ENCODE measurements around the gene MRPL21.

MRPL21 gene

DNA sequence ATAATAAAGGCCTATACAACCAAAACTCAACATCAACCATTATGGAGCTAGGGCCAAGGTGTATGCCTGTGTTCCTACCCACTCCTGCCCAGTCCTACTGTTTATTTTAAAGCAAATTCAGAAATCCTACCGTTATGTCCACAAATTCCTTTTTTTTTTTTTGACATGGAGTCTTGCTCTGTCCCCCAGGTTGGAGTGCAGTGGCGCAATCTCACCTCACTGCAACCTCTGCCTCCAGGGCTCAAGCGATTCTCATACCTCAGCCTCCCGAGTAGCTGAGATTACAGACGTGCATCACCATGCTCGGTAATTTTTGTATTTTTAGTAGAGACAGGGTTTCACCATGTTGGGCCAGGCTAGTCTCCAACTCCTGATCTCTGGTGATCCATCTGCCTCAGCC lies 58.8 kb downstream of the MRPL21 start:
- Histone ChIP-seq H3K27me3 (ENCODE audit: control insufficient read depth, low read length) (peaks cover 48% of the 10 kb centered on the region), H3K9me3 (ENCODE audit: control insufficient read depth, insufficient read depth, low read length) (no peaks in the 10 kb centered on the region), H3K36me3 (ENCODE audit: control insufficient read depth, low read length) (no peaks in the 10 kb centered on the region), H3K4me3 (ENCODE audit: low read length) (no peak overlapping the region), H3K9me2 (replicated peaks; ENCODE audit: control insufficient read depth, low read length) (no peaks in the 10 kb centered on the region), H3F3A (ENCODE audit: control insufficient read depth, insufficient read depth) (peaks cover 8% of the 10 kb centered on the region), H3K79me2 (ENCODE audit: control insufficient read depth, low read length) (no peaks in the 10 kb centered on the region), H3K4me1 (ENCODE audit: control insufficient read depth, low read length) (peaks cover 42% of the 10 kb centered on the region), H4K20me1 (ENCODE audit: control insufficient read depth, insufficient read depth, low read depth, low read length) (no peaks in the 10 kb centered on the region), H3K27ac (ENCODE audit: low read depth, low read length) (no peak overlapping the region), H3K4me2 (ENCODE audit: low read length) (no peak overlapping the region)
- TF ChIP-seq, protein P1, sequence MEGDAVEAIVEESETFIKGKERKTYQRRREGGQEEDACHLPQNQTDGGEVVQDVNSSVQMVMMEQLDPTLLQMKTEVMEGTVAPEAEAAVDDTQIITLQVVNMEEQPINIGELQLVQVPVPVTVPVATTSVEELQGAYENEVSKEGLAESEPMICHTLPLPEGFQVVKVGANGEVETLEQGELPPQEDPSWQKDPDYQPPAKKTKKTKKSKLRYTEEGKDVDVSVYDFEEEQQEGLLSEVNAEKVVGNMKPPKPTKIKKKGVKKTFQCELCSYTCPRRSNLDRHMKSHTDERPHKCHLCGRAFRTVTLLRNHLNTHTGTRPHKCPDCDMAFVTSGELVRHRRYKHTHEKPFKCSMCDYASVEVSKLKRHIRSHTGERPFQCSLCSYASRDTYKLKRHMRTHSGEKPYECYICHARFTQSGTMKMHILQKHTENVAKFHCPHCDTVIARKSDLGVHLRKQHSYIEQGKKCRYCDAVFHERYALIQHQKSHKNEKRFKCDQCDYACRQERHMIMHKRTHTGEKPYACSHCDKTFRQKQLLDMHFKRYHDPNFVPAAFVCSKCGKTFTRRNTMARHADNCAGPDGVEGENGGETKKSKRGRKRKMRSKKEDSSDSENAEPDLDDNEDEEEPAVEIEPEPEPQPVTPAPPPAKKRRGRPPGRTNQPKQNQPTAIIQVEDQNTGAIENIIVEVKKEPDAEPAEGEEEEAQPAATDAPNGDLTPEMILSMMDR (IDR thresholded peaks at IDR 0.05; ENCODE audit: low read depth, low read length, poor library complexity, severe bottlenecking), result no peak
- TF ChIP-seq EZH2phosphoT487 (IDR thresholded peaks at IDR 0.05; ENCODE audit: borderline replicate concordance, low read length), result no peak

DNA sequence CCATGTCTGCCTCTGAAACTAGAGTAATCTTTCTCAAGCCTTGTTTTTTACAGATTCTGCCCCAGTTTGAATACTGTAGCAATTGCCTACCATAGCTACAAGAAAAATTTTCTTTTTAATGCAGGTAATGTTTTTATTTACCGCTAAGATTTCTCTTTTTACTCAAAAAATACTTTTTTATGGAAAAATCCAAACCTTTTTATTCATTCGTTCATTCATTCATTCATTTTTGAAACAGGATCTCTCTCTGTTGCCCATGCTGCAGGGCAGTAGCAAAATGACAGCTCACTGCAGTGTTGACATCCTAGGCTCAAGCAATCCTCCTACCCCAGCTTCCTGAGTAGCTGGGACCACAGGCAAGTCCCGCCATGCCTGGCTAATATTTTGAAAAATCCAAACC lies 59.3 kb downstream of the MRPL21 start:
- Histone ChIP-seq H3K9me3 (ENCODE audit: control insufficient read depth, insufficient read depth, low read length) (no peaks in the 10 kb centered on the region), H3K27ac (ENCODE audit: low read depth, low read length) (no peak overlapping the region), H3K9me2 (replicated peaks; ENCODE audit: control insufficient read depth, low read length) (no peaks in the 10 kb centered on the region), H4K20me1 (ENCODE audit: control insufficient read depth, insufficient read depth, low read depth, low read length) (no peaks in the 10 kb centered on the region), H3K4me1 (ENCODE audit: control insufficient read depth, low read length) (peaks cover 46% of the 10 kb centered on the region), H3K79me2 (ENCODE audit: control insufficient read depth, low read length) (no peaks in the 10 kb centered on the region), H3K36me3 (ENCODE audit: control insufficient read depth, low read length) (no peaks in the 10 kb centered on the region), H3K27me3 (ENCODE audit: control insufficient read depth, low read length) (peaks cover 53% of the 10 kb centered on the region), H3F3A (ENCODE audit: control insufficient read depth, insufficient read depth) (peaks cover 10% of the 10 kb centered on the region), H3K4me2 (ENCODE audit: low read length) (peak overlapping the region; percentile 56; the same call in 1 of the 2 replicates), H3K4me3 (ENCODE audit: low read length) (no peak overlapping the region)
- TF ChIP-seq, protein P1 (IDR thresholded peaks at IDR 0.05; ENCODE audit: low read depth, low read length, poor library complexity, severe bottlenecking), result no peak
- TF ChIP-seq EZH2phosphoT487 (IDR thresholded peaks at IDR 0.05; ENCODE audit: borderline replicate concordance, low read length), result no peak

DNA sequence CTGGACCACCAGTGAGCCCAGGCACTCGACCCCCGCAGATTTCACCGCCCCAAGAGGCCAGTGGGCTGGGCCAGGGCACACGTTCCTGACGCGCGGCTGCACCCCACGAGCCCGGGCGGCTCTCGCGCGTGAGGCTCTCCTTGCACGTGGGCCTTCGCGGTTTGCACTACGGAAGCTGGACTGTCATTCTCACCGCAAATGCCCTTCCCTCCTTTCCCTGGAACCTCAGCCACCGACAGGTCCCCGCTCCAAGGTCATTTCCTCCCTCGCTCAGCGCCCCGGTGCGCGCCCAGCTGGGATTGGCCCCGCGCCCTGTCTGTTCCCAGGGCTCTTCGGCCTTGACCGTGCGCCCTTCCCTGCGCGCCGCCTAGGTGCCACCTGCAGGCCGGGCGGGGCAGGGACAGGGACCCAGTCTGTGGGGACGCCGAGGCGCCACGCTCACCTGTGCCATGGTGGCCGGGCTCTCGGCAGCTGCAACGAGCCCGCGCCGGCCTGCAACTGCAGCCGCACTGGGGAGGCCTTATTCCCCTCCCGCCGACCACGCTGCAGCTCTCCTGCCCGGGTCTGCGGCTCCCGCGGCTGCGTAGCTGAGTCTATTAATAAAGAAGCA lies 59.8 kb downstream of the MRPL21 start:
- H3K4me2 ChIP-seq (ENCODE audit: low read length), result peak overlapping the region; percentile 56
- H3K9me2 ChIP-seq (replicated peaks; ENCODE audit: control insufficient read depth, low read length), result no peaks in the 10 kb centered on the region
- no peaks in the 10 kb centered on the region for H3K36me3 ChIP-seq (ENCODE audit: control insufficient read depth, low read length)
- no peaks in the 10 kb centered on the region for H3K9me3 ChIP-seq (ENCODE audit: control insufficient read depth, insufficient read depth, low read length)
- no peaks in the 10 kb centered on the region for H4K20me1 ChIP-seq (ENCODE audit: control insufficient read depth, insufficient read depth, low read depth, low read length)
- TF ChIP-seq, protein P1 (IDR thresholded peaks at IDR 0.05; ENCODE audit: low read depth, low read length, poor library complexity, severe bottlenecking), result peak; percentile 59
- peak; percentile 80 for TF ChIP-seq EZH2phosphoT487 (IDR thresholded peaks at IDR 0.05; ENCODE audit: borderline replicate concordance, low read length)
- peaks cover 13% of the 10 kb centered on the region for H3F3A ChIP-seq (ENCODE audit: control insufficient read depth, insufficient read depth)
- peaks cover 56% of the 10 kb centered on the region for H3K27me3 ChIP-seq (ENCODE audit: control insufficient read depth, low read length)
- H3K27ac ChIP-seq (ENCODE audit: low read depth, low read length), result no peak overlapping the region
- H3K4me1 ChIP-seq (ENCODE audit: control insufficient read depth, low read length), result peaks cover 51% of the 10 kb centered on the region
- peak overlapping the region; percentile 51 for H3K4me3 ChIP-seq (ENCODE audit: low read length)
- H3K79me2 ChIP-seq (ENCODE audit: control insufficient read depth, low read length), result no peaks in the 10 kb centered on the region

All from DOHH2 (cell line).